Ectodermal cell (in vitro differentiated cells): ENCODE results near the gene PRSS48.

Experiments used
- H3K27ac ChIP-seq: 2 replicates; pipeline ENCODE4 v1.7.0; 2013; ENCODE audit warnings: mild to moderate bottlenecking, low read depth, low read length; ENCODE audit not compliant: insufficient read depth, poor library complexity, severe bottlenecking
- H3K27me3 ChIP-seq: 2 replicates; pipeline ENCODE4 v1.7.0; 2013; ENCODE audit warnings: mild to moderate bottlenecking, low read length; ENCODE audit not compliant: insufficient read depth, control insufficient read depth, poor library complexity, severe bottlenecking
- H3K36me3 ChIP-seq: one replicate; pipeline ENCODE4 v1.7.0; 2013; ENCODE audit warnings: low read length; ENCODE audit not compliant: control insufficient read depth, insufficient read depth
- H3K4me1 ChIP-seq: one replicate; pipeline ENCODE4 v1.7.0; 2013; ENCODE audit warnings: low read length; ENCODE audit not compliant: control insufficient read depth, insufficient read depth
- H3K4me3 ChIP-seq: 2 replicates; pipeline ENCODE4 v1.7.0; 2013; ENCODE audit warnings: low read depth, low read length, control low read depth; ENCODE audit not compliant: insufficient read depth
- H3K9me3 ChIP-seq: 2 replicates; pipeline ENCODE4 v1.7.0; 2013; ENCODE audit warnings: mild to moderate bottlenecking, low read length, moderate library complexity; ENCODE audit not compliant: control insufficient read depth
- WGBS, 2 experiments: methylation state at CpG; one replicate each; pipeline ENCODE4 v1.1.7; 2013; ENCODE audit warnings: missing lambda C conversion rate in 2 of 2; 5-methylcytosine and 5-hydroxymethylcytosine counted together

Gene PRSS48

DNA sequence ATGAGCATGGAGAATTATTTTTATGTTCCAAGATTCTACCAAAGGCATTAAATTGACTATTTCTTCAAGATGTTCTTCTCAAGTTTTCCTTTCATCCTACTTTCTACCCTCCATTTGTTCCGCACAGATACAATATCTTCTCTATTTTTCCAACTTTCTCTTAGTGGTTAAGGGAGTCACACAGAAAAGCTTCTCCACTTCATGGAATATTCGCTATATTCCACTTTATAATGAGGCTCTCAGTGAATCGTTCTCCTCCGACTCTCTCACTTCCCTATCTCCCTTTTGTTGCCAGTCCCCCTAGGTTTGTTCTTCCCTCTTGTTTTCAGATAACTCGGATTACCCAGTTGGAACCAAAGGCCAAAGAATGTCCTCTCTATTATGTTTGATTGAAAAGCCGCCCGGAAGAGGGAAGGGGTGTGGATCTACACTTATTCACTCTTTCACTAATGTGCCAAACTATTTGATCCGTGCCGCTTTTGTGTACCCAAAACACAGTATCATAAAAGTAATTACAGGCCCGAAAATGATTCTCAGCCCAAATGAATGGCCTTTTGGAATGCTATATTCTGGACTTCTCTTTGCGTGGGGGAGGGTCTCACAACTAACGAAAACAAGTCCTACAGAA, 47.3 kb downstream of the PRSS48 start:
- H3K27ac ChIP-seq: peak overlapping the region; percentile 85
- 1 to 2% methylated on average over 9 to 12 of the region's 12 CpGs for WGBS, 2 experiments
- no peaks in the 10 kb centered on the region for H3K9me3 ChIP-seq
- peak overlapping the region; percentile 72 for H3K4me3 ChIP-seq
- peaks cover 3% of the 10 kb centered on the region for H3K36me3 ChIP-seq
- H3K4me1 ChIP-seq: peaks cover 10% of the 10 kb centered on the region
- peaks cover 10% of the 10 kb centered on the region for H3K27me3 ChIP-seq

DNA sequence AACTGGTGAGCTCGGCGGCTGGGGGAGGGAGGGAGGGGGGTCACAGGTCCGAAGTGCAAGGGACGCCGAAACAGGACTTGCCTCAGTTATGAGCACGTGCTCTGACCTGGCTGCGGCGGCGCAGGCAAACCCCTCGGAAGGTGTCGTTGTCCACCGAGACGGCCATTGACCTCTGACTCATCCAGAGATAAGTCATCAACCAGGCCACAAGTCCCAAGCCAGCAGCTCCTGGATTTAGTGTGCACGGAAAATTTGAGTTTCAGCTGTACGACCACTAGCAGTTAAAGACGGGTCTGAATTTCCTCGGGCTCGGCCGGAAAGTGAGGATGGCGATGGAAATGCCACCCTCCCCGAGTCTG, 47.8 kb downstream of the PRSS48 start:
- peaks cover 2% of the 10 kb centered on the region for H3K36me3 ChIP-seq
- H3K27me3 ChIP-seq: peaks cover 10% of the 10 kb centered on the region
- no peaks in the 10 kb centered on the region for H3K9me3 ChIP-seq
- 0% methylated on average over 21 of the region's 21 CpGs for WGBS, 2 experiments
- H3K4me1 ChIP-seq: peaks cover 10% of the 10 kb centered on the region
- peak overlapping the region; percentile 72 for H3K4me3 ChIP-seq
- peak overlapping the region; percentile 85 for H3K27ac ChIP-seq

DNA sequence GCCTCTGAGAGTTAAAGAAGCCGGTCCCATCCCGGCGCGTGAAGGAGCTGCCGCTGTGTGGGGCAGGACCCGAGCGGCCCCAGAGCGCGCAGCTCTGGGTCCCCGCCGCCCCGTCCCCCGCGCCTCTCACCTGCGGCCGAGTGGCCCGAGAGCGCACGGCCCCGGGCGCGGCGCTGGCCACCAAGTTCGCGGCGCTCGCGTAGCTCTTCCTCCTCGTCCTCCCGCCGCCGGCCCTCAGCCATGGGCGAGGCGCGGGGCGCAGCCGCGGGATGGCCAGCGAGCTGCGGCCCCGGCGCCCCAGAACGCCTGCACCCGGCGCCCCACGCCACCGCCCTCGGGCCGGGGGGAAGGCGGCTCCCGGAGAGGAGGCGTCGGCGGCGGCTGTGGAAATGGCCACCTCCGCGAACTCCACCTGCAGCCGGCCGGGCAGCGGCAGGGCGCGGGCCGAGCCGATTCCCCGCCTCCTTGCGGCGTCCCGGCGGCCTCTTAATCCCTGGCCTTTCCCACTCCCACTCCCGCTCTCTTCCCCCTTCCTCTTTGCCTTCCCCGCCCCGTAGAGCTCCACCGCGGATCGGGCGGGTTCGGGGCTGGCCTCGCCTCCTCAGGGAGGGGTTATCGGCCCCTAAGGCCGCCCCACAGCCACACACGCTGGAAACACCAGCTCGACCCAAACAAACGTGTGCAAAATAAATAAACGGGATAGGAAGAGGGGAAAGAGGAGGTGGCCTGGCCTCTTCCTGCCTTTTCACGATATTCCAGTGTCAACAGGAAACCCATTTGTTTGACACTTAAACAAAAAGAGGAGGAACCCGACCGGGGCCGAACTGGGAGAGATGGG, 48.4 kb downstream of the PRSS48 start, which contains the start of gene SH3D19:
TSS of gene SH3D19 (minus strand) at position 495 of the 838 bp plus-strand sequence. CDS start at position 242, 253 bp downstream.
- H3K4me1 ChIP-seq: peaks cover 10% of the 10 kb centered on the region
- H3K27ac ChIP-seq: peak within 1 kb of the TSS; percentile 85
- no peaks in the 10 kb centered on the region for H3K36me3 ChIP-seq
- peak within 1 kb of the TSS; percentile 72 for H3K4me3 ChIP-seq
- WGBS, 2 experiments: 1% methylated on average over 86 to 88 of the region's 88 CpGs
- no peaks in the 10 kb centered on the region for H3K9me3 ChIP-seq
- peaks cover 10% of the 10 kb centered on the region for H3K27me3 ChIP-seq

DNA sequence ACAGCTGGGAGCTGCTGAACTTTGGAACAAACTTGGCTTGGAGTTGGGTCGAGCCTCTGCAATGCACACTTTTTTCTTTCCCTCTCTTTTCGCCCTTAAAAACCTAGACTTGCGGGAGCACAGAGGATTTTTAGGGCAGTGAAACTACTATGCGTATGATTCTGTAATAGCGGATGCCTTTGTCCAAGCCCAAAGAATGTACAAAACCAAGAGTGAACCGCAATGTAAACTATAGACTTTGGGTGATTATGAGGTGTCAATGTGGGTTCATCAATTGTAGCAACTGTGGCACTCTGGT, 48.9 kb downstream of the PRSS48 start:
- H3K4me1 ChIP-seq: peaks cover 10% of the 10 kb centered on the region
- peak overlapping the region; percentile 72 for H3K4me3 ChIP-seq
- H3K27ac ChIP-seq: no peak overlapping the region
- no peaks in the 10 kb centered on the region for H3K9me3 ChIP-seq
- peaks cover 10% of the 10 kb centered on the region for H3K27me3 ChIP-seq
- WGBS, 2 experiments: 73 to 79% methylated on average over 6 of the region's 6 CpGs
- no peaks in the 10 kb centered on the region for H3K36me3 ChIP-seq

DNA sequence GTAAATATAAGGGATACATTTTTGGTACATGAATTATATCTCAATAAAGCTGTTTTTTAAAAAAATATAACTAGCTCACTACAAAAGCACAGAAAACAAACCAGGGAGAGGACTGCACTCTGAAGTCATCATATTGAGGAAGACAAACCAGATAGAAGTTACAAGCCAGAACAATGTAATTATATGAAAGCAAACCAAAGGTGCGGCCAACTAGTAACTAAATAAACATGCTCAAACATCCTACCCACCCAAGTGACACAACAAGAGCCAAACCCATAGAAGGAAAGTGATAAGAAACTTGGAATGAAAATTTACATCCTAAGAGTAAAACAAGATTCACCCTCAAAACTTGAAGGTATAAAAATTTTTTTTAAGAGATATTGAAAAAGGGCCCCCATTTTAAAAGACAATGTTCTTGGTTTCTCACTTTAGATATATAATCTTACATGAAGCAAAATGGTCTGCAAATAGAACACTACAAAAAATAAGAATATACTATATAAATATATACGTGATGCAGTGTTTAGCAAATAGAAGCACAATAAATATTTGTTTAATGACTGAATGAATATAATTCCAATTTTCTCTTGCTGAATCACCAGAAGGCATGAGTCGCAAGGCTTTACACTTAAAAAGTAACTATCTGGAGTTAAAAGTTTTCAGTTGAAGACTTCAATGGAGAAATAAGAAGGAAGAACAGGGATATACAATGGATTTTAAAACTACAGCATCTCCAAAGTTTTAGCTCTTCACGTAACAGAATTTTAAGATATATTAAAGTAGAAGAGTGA, 52.5 kb downstream of the PRSS48 start:
- peaks cover 10% of the 10 kb centered on the region for H3K27me3 ChIP-seq
- 100% methylated on average over 3 of the region's 4 CpGs; no CpG with 5 or more reads in 1 of the 2 experiments for WGBS, 2 experiments

DNA sequence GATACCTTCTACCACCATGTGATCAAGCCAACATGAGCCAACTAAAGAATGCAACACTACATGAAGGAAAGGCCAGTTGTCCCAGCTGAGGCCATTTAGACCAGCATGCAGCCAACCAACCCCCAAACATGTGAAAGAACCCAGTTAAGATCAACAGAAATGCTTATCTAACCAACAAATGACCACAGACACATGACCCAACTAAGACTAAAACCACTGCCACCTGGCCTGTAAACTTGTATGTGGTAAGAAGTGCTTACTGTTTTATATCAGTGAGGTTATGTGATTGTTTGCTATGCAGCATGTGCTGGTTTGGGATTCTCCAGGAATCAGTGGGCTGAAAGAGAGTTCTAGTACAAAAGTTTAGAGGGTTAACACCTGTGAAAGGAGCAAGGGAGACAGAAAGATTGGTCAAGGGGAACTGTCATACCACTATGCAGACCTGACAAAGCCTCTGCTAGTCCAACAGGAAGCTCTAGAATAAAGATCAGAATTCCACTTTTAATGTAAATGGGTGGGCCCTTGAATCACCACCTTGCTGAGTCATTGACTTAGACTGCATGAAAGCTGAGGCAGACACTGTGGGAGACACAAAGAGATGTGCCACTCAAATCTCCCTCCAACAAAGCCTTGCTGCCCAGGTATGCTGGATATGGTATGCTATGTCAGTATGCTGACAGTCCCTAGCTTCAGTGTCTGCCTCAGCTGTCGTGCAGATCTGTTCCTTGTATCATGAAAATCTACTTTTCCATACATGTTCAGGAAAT, 54.5 kb downstream of the PRSS48 start:
- WGBS, 2 experiments: 82 to 83% methylated on average over 1 of the region's 1 CpG
- Histone ChIP-seq H3K36me3 (no peaks in the 10 kb centered on the region), H3K4me1 (no peaks in the 10 kb centered on the region), H3K4me3 (no peak overlapping the region), H3K27me3 (peaks cover 1% of the 10 kb centered on the region), H3K27ac (no peak overlapping the region), H3K9me3 (no peaks in the 10 kb centered on the region)

More for the DNA sequence above, 52.5 kb downstream of the PRSS48 start:
- H3K27ac ChIP-seq: no peak overlapping the region
- no peak overlapping the region for H3K4me3 ChIP-seq
- no peaks in the 10 kb centered on the region for H3K9me3 ChIP-seq
- no peaks in the 10 kb centered on the region for H3K36me3 ChIP-seq
- peaks cover under 1% of the 10 kb centered on the region for H3K4me1 ChIP-seq

DNA sequence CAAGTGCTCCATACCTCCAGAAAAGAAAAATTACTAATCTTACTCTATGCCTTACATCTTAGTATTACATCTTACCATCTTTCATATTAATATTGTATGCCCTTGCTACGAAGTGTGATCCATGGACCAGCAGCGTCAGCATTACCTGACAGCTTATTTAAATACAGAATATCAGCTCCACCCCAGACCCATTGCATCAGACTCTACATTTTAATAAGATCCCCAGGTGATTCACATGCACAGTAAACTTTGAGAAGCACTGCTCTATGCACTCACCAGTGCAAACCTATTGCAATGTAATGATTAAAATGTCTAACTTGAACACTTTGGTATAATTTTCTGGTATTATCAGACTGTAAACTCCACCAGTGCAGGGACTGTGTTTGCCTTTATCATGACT, 62.5 kb downstream of the PRSS48 start:
- no peaks in the 10 kb centered on the region for H3K36me3 ChIP-seq
- H3K27ac ChIP-seq: no peak overlapping the region
- H3K9me3 ChIP-seq: no peaks in the 10 kb centered on the region
- H3K4me3 ChIP-seq: no peak overlapping the region
- H3K27me3 ChIP-seq: no peaks in the 10 kb centered on the region
- no peaks in the 10 kb centered on the region for H3K4me1 ChIP-seq
- WGBS, 2 experiments: 91 to 93% methylated on average over 2 of the region's 2 CpGs

DNA sequence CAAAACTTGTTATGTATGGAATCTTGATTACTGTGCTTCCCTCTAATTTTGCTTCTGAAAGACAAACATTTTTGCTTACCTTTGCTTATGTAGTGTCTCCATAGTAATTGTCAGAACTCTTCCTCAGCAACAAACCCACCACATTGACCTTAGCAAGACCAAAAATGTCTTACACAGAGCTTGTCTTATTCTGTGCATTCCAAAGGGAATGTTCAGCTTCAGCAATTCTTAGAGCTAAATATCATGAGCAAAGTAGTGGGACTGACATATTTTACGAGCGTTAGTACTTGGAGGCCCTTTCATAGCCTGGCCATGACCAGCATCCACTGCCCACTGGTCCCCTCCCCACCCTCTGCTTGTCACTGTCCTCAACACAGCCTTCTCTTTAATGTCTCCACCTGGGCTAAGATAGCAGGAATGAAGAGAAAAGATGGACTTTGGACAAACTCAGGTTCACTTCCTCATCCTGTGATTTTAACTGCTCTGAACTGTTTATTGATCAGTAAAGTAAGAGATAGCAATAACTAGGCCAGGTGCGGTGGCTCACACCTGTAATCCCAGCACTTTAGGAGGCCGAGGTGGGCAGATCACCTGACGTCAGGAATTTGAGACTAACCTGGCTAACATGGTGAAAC, 63.9 kb downstream of the PRSS48 start:
- H3K4me3 ChIP-seq: no peak overlapping the region
- WGBS, 2 experiments: 87 to 96% methylated on average over 5 of the region's 5 CpGs
- H3K9me3 ChIP-seq: no peaks in the 10 kb centered on the region
- no peaks in the 10 kb centered on the region for H3K27me3 ChIP-seq
- no peaks in the 10 kb centered on the region for H3K4me1 ChIP-seq
- no peak overlapping the region for H3K27ac ChIP-seq
- no peaks in the 10 kb centered on the region for H3K36me3 ChIP-seq
